Adipose tissue (tissue), 3 donors: Measurements from ENCODE around the gene PPP1R37. TPM values are rescaled to one million over a fixed set of nuclear protein-coding genes. Genes with fewer than 3 reads are reported as not detected.
A peak's percentile ranks its signal among the peaks of the same experiment; 100 is the strongest.

Experiments used
- H3K27ac ChIP-seq: one replicate; pipeline ENCODE4 v1.5.1; 2013; ENCODE audit warnings: low read depth, low read length
- WGBS, 3 donors: extraction: QIAGEN DNeasy Blood & Tissue Kit; methylation state at CpG; one replicate each; pipeline ENCODE4 v1.1.7; 2013; 5-methylcytosine and 5-hydroxymethylcytosine counted together
- polyA plus RNA-seq, 3 donors: library from polyadenylated mRNA; stranded (reverse); fragments of 200-250 nt; gene quantifications; one replicate each; pipeline ENCODE4 v1.2.3, GENCODE V29; 2013
- donor health status: healthy with polysubstance abuse.
- donor health status: Bipolar disorder and iron deficiency.
- donor health status: healthy.

Gene PPP1R37
- 10 to 100 TPM; 15.4 to 17.5 (median 16.9) TPM for polyA plus RNA-seq

GRCh38 chr19:45092747-45093678 lies at the start of gene PPP1R37:
PPP1R37 (plus strand) TSS chr19:45093179; CDS start chr19:45093326, 147 bp downstream.
- peak within 1 kb of the TSS; percentile 67 for H3K27ac ChIP-seq
- WGBS, 3 donors = 0% methylated on average over 103 of the region's 103 CpGs

GRCh38 chr19:45045671-45046353 lies 47.2 kb upstream of the PPP1R37 start:
- WGBS, 3 donors = 31 to 84% (median 75%) methylated on average over 14 of the region's 14 CpGs

GRCh38 chr19:45046355-45046754 lies 46.6 kb upstream of the PPP1R37 start:
- WGBS, 3 donors = 72 to 91% (median 86%) methylated on average over 7 of the region's 7 CpGs
- no peak overlapping the region for H3K27ac ChIP-seq

More at GRCh38 chr19:45045671-45046353, 47.2 kb upstream of the PPP1R37 start:
- no peak overlapping the region for H3K27ac ChIP-seq

- H3K27ac ChIP-seq = no peak overlapping the region
- WGBS, 3 donors = 62 to 79% (median 65%) methylated on average over 7 of the region's 7 CpGs
These were observed 45.7 kb upstream of the PPP1R37 start for GRCh38 chr19:45047188-45047797.

GRCh38 chr19:45049073-45049736 lies 43.8 kb upstream of the PPP1R37 start:
- H3K27ac ChIP-seq = no peak overlapping the region
- WGBS, 3 donors = 49 to 84% (median 78%) methylated on average over 8 of the region's 8 CpGs

GRCh38 chr19:45050036-45050435 lies 42.9 kb upstream of the PPP1R37 start:
- H3K27ac ChIP-seq = no peak overlapping the region
- WGBS, 3 donors = 88 to 96% (median 92%) methylated on average over 6 of the region's 6 CpGs

GRCh38 chr19:45051929-45052579 lies 40.9 kb upstream of the PPP1R37 start:
- WGBS, 3 donors = 57 to 72% (median 70%) methylated on average over 9 of the region's 9 CpGs
- no peak overlapping the region for H3K27ac ChIP-seq

- WGBS, 3 donors = 87 to 94% (median 93%) methylated on average over 8 of the region's 8 CpGs
- H3K27ac ChIP-seq = no peak overlapping the region
These were observed 36.1 kb upstream of the PPP1R37 start for GRCh38 chr19:45056831-45057230.

GRCh38 chr19:45057444-45057843 lies 35.5 kb upstream of the PPP1R37 start:
- 74 to 96% (median 89%) methylated on average over 3 to 9 of the region's 9 CpGs for WGBS, 3 donors
- no peak overlapping the region for H3K27ac ChIP-seq

GRCh38 chr19:45058622-45059159 lies 34.3 kb upstream of the PPP1R37 start:
- 79 to 89% (median 86%) methylated on average over 14 of the region's 14 CpGs for WGBS, 3 donors
- no peak overlapping the region for H3K27ac ChIP-seq

- WGBS, 3 donors = 49 to 67% (median 63%) methylated on average over 16 of the region's 16 CpGs
- no peak overlapping the region for H3K27ac ChIP-seq
These were observed 33.6 kb upstream of the PPP1R37 start for GRCh38 chr19:45059258-45059965.

GRCh38 chr19:45061965-45062364 lies 31.0 kb upstream of the PPP1R37 start:
- WGBS, 3 donors = 89 to 95% (median 92%) methylated on average over 4 of the region's 4 CpGs
- H3K27ac ChIP-seq = no peak overlapping the region

GRCh38 chr19:45063851-45064801 lies 28.9 kb upstream of the PPP1R37 start:
- no peak overlapping the region for H3K27ac ChIP-seq
- 96 to 98% (median 97%) methylated on average over 73 to 85 of the region's 85 CpGs for WGBS, 3 donors

GRCh38 chr19:45066921-45067661 lies 25.9 kb upstream of the PPP1R37 start:
- H3K27ac ChIP-seq = no peak overlapping the region
- WGBS, 3 donors = 92 to 96% (median 94%) methylated on average over 38 of the region's 38 CpGs

- WGBS, 3 donors = 82 to 93% (median 89%) methylated on average over 5 to 10 of the region's 10 CpGs
- H3K27ac ChIP-seq = no peak overlapping the region
These were observed 24.9 kb upstream of the PPP1R37 start for GRCh38 chr19:45068041-45068440.
